ENCODE data around the gene ENOX2.

DNA sequence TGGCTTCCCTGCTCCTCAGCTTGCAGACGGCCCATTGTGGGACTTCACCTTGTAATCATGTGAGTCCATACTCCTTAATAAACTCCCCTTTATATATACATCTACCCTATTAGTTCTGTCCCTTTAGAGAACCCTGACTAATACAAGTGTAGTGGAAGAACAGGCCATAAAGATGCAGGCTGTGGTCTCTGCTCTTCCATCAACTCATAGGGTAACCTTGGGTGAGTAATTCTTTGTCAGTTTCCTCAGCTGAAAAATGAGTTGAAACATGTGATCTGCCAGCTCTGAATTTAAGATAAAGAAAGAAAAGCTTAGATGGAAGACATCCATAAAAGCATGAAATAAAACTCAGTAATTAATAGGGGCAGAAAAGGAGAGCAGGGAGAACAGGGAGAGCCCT lies 103.6 kb downstream of the ENOX2 start:
- TF ChIP-seq SP1 (IDR thresholded peaks at IDR 0.05) = no peak
- TF ChIP-seq SUZ12 (IDR thresholded peaks at IDR 0.05) = no peak
- no peak for TF ChIP-seq HDGF (IDR thresholded peaks at IDR 0.05; ENCODE audit: borderline replicate concordance)
- TF ChIP-seq FOXM1 (IDR thresholded peaks at IDR 0.05; ENCODE audit: borderline replicate concordance) = no peak
- TF ChIP-seq FOXK2 (IDR thresholded peaks at IDR 0.05) = no peak
- no peak for TF ChIP-seq TARDBP (IDR thresholded peaks at IDR 0.05)
- no peak for TF ChIP-seq ARNT (IDR thresholded peaks at IDR 0.05)
- TF ChIP-seq NFRKB (IDR thresholded peaks at IDR 0.05) = no peak
- TF ChIP-seq BHLHE40 (IDR thresholded peaks at IDR 0.05; ENCODE audit: borderline replicate concordance) = no peak
- TF ChIP-seq CTBP1 (IDR thresholded peaks at IDR 0.05; ENCODE audit: borderline replicate concordance) = no peak
- TF ChIP-seq ZNF384 (IDR thresholded peaks at IDR 0.05) = no peak

Data from HEK293T (cell line).